Lower leg skin (tissue), 4 donors: ENCODE measurements around the gene TUBGCP3. TPM values are rescaled to one million over a fixed set of nuclear protein-coding genes. Genes with fewer than 3 reads are reported as not detected.

Source experiments
- DNase-seq, 2 donors: peaks; one replicate each; pipeline ENCODE4 v3.0.0-alpha.2; 2019; ENCODE audit warnings: low spot score in 2 of 2
- H3K4me3 ChIP-seq: fragments of 200-600 bp; sonication (generic); 2 replicates; pipeline ENCODE4 v1.5.1; 2017; ENCODE audit warnings: mild to moderate bottlenecking, low read depth; ENCODE audit not compliant: poor library complexity, severe bottlenecking
- POLR2A ChIP-seq, 2 donors: fragments of 450-650 bp; IDR thresholded peaks; one replicate each; pipeline ENCODE4 v1.6.1; 2016 to 2017; ENCODE audit warnings: antibody characterized with exemption in 2 of 2, mild to moderate bottlenecking in 1 of 2, moderate library complexity in 1 of 2
- WGBS, 2 donors: methylation state at CpG; one replicate each; pipeline ENCODE4 v1.1.5; 2018; 5-methylcytosine and 5-hydroxymethylcytosine counted together
- intact Hi-C: fragments of 100-400 bp; cut with DNase I; formaldehyde crosslinking; loops from one replicate; pipeline ENCODE4 v1.15.0; 2023; ENCODE audit warnings: low total_unique reads
- total RNA-seq, 4 donors: library from RNA; depleted of rRNA; stranded (reverse); fragments of >200 nt; gene quantifications; one replicate each; pipeline ENCODE4 v1.1.0, GENCODE V29; 2016
- TF ChIP-seq, protein P1 (sequence below), 3 donors: fragments of 450-650 bp; IDR thresholded peaks; one replicate each; pipeline ENCODE4 v1.5.1; 2016; ENCODE audit warnings: antibody characterized with exemption in 3 of 3, mild to moderate bottlenecking in 3 of 3, moderate library complexity in 2 of 3

Gene TUBGCP3
- total RNA-seq, 4 donors from 2014 or later: 20.0 to 35.4 (median 22.9) TPM

DNA sequence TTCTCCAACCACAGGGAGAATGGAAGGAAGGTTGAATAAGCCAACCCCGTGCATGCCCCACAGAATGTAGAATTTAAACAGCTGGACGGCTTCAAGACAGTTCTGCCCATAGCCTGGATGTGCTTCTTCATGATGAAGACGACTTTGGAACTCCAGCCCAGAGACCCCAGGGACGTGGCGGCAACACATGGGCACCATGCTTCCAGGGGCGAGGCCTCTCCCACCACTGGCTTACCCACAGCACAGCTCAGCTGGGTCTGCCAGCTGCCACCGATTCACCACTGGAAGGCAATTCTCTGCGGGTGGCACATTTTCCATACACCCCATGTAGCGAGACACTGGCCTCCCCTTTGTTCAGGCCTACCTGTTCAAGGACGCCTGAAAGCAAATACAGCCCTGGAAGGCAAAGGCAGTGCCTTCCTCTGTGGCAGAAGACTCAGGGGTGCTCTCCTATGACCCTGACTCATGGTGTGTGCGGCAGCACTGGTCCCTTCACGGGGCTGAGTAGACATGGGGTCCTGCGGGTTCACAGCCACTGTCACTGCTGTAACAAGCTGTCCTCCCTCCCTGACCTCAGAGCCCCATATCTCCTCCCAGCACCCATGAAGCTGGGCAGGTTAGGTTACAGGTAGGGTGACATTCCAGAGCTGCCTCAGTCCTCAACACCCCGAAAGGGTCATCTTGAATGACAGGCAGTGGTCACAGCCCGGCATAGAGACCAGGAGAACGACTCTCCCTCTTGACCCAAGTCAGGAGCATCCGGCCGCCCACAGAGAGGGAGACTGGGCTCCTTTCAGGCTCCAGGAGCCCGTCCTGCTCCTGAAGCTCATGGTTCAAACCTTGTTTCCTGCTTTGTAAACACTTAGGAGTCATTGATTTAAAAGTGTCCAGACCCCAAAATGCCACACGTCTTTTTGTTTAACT, 139.1 kb downstream of the TUBGCP3 start:
- peak in 1 of 2 donors; percentile 82 for DNase-seq
- WGBS, 2 donors: 74 to 84% methylated on average over 18 to 19 of the region's 20 CpGs

DNA sequence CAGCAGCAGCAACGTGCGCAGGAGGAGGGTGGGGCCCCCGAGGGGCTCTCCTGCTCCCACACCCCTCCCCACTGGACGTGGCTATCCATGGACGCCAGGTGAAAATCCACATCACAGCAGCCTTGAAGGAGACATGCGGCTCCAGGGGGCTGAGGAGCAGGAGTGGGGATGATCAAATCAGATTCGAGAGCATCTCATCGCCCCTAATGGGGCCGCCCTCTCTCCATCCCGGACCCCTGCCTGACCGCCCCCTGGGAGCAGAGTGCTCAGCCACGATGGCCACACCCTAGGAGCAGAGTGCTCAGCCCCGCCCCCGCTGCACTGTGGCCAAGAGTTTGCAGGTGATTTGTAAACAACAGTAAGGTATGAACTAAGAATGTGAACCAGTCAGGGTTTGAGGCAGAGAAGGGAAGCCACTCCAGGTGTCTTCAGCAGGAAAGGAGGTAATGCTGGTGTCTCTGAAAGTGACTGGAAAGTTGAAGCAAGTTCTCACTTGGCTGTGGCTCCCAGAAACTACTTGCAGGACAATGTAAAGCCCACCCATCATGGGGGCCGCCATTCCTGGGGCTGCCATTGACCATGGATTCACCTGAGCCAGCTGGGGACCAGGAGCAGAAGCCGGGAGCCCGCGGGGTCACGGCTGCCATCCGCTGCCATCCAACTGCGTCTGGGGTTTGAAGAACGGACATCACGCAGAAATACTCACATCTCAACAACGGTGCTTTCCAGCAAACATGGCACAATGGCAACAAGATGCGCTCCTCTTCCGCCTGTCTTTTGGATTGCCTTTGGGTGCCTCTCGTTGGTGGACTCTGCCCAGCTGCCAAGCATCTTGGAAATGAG, 140.0 kb downstream of the TUBGCP3 start:
- no peak for TF ChIP-seq POLR2A (IDR thresholded peaks at IDR 0.05)
- TF ChIP-seq, protein P1, sequence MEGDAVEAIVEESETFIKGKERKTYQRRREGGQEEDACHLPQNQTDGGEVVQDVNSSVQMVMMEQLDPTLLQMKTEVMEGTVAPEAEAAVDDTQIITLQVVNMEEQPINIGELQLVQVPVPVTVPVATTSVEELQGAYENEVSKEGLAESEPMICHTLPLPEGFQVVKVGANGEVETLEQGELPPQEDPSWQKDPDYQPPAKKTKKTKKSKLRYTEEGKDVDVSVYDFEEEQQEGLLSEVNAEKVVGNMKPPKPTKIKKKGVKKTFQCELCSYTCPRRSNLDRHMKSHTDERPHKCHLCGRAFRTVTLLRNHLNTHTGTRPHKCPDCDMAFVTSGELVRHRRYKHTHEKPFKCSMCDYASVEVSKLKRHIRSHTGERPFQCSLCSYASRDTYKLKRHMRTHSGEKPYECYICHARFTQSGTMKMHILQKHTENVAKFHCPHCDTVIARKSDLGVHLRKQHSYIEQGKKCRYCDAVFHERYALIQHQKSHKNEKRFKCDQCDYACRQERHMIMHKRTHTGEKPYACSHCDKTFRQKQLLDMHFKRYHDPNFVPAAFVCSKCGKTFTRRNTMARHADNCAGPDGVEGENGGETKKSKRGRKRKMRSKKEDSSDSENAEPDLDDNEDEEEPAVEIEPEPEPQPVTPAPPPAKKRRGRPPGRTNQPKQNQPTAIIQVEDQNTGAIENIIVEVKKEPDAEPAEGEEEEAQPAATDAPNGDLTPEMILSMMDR (IDR thresholded peaks at IDR 0.05): no peak
- intact Hi-C loops: loop anchor here (5.0 kb wide), 1 partner anchor 971 kb away; no protein-coding TSS in a partner anchor
- WGBS, 2 donors: 77 to 80% methylated on average over 27 of the region's 27 CpGs
- H3K4me3 ChIP-seq: no peak overlapping the region
- peak in 1 of 2 donors; percentile 80 for DNase-seq

More for the DNA sequence above, 139.1 kb downstream of the TUBGCP3 start:
- H3K4me3 ChIP-seq: no peak overlapping the region
- TF ChIP-seq, protein P1 (IDR thresholded peaks at IDR 0.05): no peak
- no peak for TF ChIP-seq POLR2A (IDR thresholded peaks at IDR 0.05)
- intact Hi-C loops: loop anchor here (5.0 kb wide), 1 partner anchor 972 kb away; no protein-coding TSS in a partner anchor

DNA sequence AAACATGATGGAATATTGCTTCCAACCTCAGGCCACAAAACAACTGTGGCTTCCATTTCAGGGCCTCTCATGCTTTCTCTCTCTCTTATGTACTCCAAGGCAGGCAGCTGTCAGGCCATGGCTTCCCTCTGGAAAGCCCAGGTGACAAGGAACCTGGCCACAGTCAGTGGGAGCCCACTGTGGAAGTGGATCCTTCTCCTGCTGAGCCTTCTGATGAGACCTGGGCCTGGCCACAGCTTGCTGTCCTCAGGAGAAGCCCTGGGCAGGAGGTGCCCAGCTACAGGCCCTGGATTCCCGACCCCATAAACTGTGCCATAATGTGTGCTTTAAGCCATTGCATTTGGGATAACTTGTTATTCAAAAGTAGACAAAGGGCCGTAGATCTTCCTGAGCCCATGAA, 140.6 kb downstream of the TUBGCP3 start:
- H3K4me3 ChIP-seq: no peak overlapping the region
- DNase-seq: no peak
- intact Hi-C loops: loop anchor here (5.0 kb wide), 1 partner anchor 970 kb away; no protein-coding TSS in a partner anchor
- TF ChIP-seq, protein P1 (IDR thresholded peaks at IDR 0.05): no peak
- no peak for TF ChIP-seq POLR2A (IDR thresholded peaks at IDR 0.05)
- WGBS, 2 donors: 87 to 89% methylated on average over 2 of the region's 2 CpGs

DNA sequence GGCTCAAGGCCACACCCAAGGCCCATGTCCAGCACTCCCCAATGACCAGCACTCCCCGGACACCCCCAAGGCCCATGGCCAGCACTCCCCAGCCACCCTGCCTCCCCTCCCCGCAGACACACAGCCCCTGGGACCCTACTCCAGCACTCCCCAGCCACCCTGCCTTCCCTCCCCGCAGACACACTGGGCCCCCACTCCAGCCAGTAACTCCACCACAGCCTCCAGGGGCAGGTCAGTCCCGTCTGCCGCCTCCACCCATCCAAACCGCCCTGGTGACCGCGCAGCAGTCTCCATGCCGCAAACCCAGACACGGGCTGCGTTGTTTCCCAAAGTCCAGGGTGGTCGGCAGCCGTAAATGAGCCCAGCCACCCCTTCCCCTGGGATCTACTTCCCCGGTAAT, 141.1 kb downstream of the TUBGCP3 start:
- no peak overlapping the region for H3K4me3 ChIP-seq
- intact Hi-C loops: loop anchor here (5.0 kb wide), 1 partner anchor 970 kb away; no protein-coding TSS in a partner anchor
- 76 to 93% methylated on average over 14 of the region's 14 CpGs for WGBS, 2 donors
- peak in 1 of 2 donors; percentile 76 for DNase-seq
- no peak for TF ChIP-seq POLR2A (IDR thresholded peaks at IDR 0.05)
- TF ChIP-seq, protein P1 (IDR thresholded peaks at IDR 0.05): no peak

DNA sequence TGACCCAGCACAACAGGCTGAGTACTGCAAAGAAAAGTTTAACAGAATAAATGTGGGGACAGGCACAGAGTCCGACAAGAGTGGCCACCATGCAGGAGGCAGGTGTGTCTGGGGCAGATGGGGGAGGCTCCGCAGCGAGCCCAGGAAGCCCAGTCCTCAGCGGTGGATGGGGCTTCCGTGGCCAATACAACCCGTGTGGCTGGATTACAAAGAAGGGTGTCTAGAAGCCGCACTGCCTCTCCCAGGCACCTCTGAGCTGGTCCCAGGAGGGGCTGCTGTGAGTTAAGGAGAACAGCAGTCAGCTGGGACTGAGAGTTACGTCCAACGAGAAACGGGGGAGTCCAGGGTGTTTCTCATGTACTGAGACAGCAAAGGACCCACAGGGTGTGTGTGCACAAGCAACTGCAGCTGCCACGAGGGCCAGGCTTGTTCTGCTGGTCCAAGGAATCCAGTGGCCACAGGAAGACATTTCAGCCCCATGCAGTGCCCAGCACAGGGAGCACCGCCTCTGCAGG, 141.5 kb downstream of the TUBGCP3 start:
- TF ChIP-seq, protein P1 (IDR thresholded peaks at IDR 0.05): no peak
- TF ChIP-seq POLR2A (IDR thresholded peaks at IDR 0.05): no peak
- no peak overlapping the region for H3K4me3 ChIP-seq
- WGBS, 2 donors: 67 to 77% methylated on average over 10 to 11 of the region's 12 CpGs
- peak in 1 of 2 donors; percentile 76 for DNase-seq
- intact Hi-C loops: loop anchor here (5.0 kb wide), 1 partner anchor 969 kb away; no protein-coding TSS in a partner anchor
